CD14-positive monocyte (primary cell): ENCODE measurements around the gene MYH7B. TPM values are rescaled to one million over a fixed set of nuclear protein-coding genes. Genes with fewer than 3 reads are reported as not detected.

Source experiments
- DNase-seq, 3 donors: peaks; one replicate each; pipeline ENCODE4 v3.0.0-alpha.2; 2011 to 2022
- H2AFZ ChIP-seq: 2 replicates; pipeline ENCODE4 v1.6.0; 2012; ENCODE audit warnings: mild to moderate bottlenecking, low read depth, low read length, inconsistent platforms; ENCODE audit not compliant: insufficient read depth, poor library complexity, severe bottlenecking
- H3K27ac ChIP-seq, 2 donors: 1 replicate in 1 of 2; 2 replicates in 1 of 2; pipeline ENCODE4 v1.5.1; 2012 to 2013; ENCODE audit warnings: low read length in 2 of 2, control low read depth in 1 of 2, inconsistent platforms in 1 of 2, low read depth in 1 of 2, mild to moderate bottlenecking in 1 of 2
- H3K27me3 ChIP-seq, 2 donors: one replicate each; pipeline versions ENCODE4 v1.6.0 to v1.6.1; 2011 to 2013; ENCODE audit warnings: low read length in 2 of 2; ENCODE audit not compliant: control insufficient read depth in 2 of 2, insufficient read depth in 2 of 2
- H3K36me3 ChIP-seq, 2 donors: replicated peaks in 1 of 2; 1 replicate in 1 of 2; 2 replicates in 1 of 2; pipeline versions ENCODE4 v1.5.1 to v1.6.1; 2012 to 2013; ENCODE audit warnings: low read length in 2 of 2, control low read depth in 1 of 2, inconsistent platforms in 1 of 2, mild to moderate bottlenecking in 1 of 2; ENCODE audit not compliant: insufficient read depth in 2 of 2, control insufficient read depth in 1 of 2
- H3K4me1 ChIP-seq, 2 donors: 1 replicate in 1 of 2; 2 replicates in 1 of 2; pipeline versions ENCODE4 v1.5.1 to v1.6.1; 2012 to 2013; ENCODE audit warnings: low read length in 2 of 2, control low read depth in 1 of 2, inconsistent platforms in 1 of 2, mild to moderate bottlenecking in 1 of 2, moderate library complexity in 1 of 2; ENCODE audit not compliant: insufficient read depth in 2 of 2, control insufficient read depth in 1 of 2
- H3K4me2 ChIP-seq: replicated peaks from 2 replicates; pipeline ENCODE3; 2012; ENCODE audit warnings: low read length, moderate library complexity, mild to moderate bottlenecking; ENCODE audit not compliant: poor library complexity, severe bottlenecking; ENCODE audit errors: extremely low read depth
- H3K4me3 ChIP-seq, 3 experiments: fragments of 200-600 bp in 1 of 3; sonication (generic) in 1 of 3; replicated peaks in 1 of 3; 1 replicate in 2 of 3; 2 replicates in 1 of 3; pipeline ENCODE4 v1.5.1; 2011 to 2013; ENCODE audit warnings: low read length in 3 of 3, mild to moderate bottlenecking in 3 of 3, control low read depth in 2 of 3, low read depth in 2 of 3, inconsistent platforms in 1 of 3, moderate library complexity in 1 of 3
- H3K79me2 ChIP-seq: 2 replicates; pipeline ENCODE4 v1.6.0; 2012; ENCODE audit warnings: mild to moderate bottlenecking, control low read depth, inconsistent platforms, low read length, moderate library complexity; ENCODE audit not compliant: insufficient read depth
- H3K9ac ChIP-seq: 2 replicates; pipeline ENCODE4 v1.6.0; 2017; ENCODE audit warnings: low read length, mild to moderate bottlenecking; ENCODE audit not compliant: insufficient read depth, poor library complexity, severe bottlenecking
- H3K9me3 ChIP-seq, 2 donors: replicated peaks in 1 of 2; 1 replicate in 1 of 2; 2 replicates in 1 of 2; pipeline versions ENCODE4 v1.5.1 to v1.6.1; 2012 to 2013; ENCODE audit warnings: low read length in 2 of 2, control low read depth in 1 of 2; ENCODE audit not compliant: control insufficient read depth in 1 of 2, insufficient read depth in 1 of 2
- H4K20me1 ChIP-seq: 2 replicates; pipeline ENCODE4 v1.6.0; 2012; ENCODE audit warnings: mild to moderate bottlenecking, low read length, control low read depth, moderate library complexity; ENCODE audit not compliant: insufficient read depth
- H3K27ac Mint-ChIP-seq, 7 donors: one replicate each; pipeline ENCODE4 v1.8.0; 2020; ENCODE audit warnings: mild to moderate bottlenecking in 7 of 7, mixed read lengths in 7 of 7, moderate library complexity in 6 of 7, inconsistent platforms in 2 of 7
- H3K27me3 Mint-ChIP-seq, 3 donors: one replicate each; pipeline ENCODE4 v1.8.0; 2021 to 2022; ENCODE audit warnings: low read depth in 3 of 3, mild to moderate bottlenecking in 3 of 3, mixed read lengths in 3 of 3, moderate library complexity in 3 of 3, inconsistent platforms in 1 of 3
- H3K36me3 Mint-ChIP-seq, 2 donors: one replicate each; pipeline ENCODE4 v1.8.0; 2020; ENCODE audit warnings: mixed read lengths in 2 of 2, inconsistent platforms in 1 of 2, mild to moderate bottlenecking in 1 of 2
- H3K4me1 Mint-ChIP-seq: one replicate; pipeline ENCODE4 v1.8.0; 2020; ENCODE audit warnings: mild to moderate bottlenecking, mixed read lengths
- H3K4me3 Mint-ChIP-seq, 2 donors: one replicate each; pipeline ENCODE4 v1.8.0; 2020; ENCODE audit warnings: mild to moderate bottlenecking in 2 of 2, mixed read lengths in 2 of 2, moderate library complexity in 1 of 2
- H3K9me3 Mint-ChIP-seq, 7 donors: one replicate each; pipeline ENCODE4 v1.8.0; 2020 to 2022; ENCODE audit warnings: mixed read lengths in 7 of 7, mild to moderate bottlenecking in 6 of 7, moderate library complexity in 6 of 7, inconsistent platforms in 2 of 7
- whole genome bisulfite sequencing: methylation state at CpG from one replicate; pipeline ENCODE4 v1.1.5; 2013; ENCODE audit warnings: missing lambda C conversion rate; ENCODE audit not compliant: insufficient coverage; 5-methylcytosine and 5-hydroxymethylcytosine counted together
- intact Hi-C, 2 donors: fragments of 100-400 bp; cut with micrococcal nuclease; formaldehyde crosslinking; loops; one replicate each; pipeline versions ENCODE4 v1.15.0 to v1.15.1; 2023
- polyA minus RNA-seq: library from RNA; depleted of rRNA, polyadenylated mRNA; stranded (reverse); fragments of >200 nt; gene quantifications from 2 replicates; pipeline ENCODE4 v1.2.3, GENCODE V29; 2012
- polyA plus RNA-seq, 3 donors: library from polyadenylated mRNA; depleted of rRNA in 1 of 3; unstranded in 2 of 3; stranded (reverse) in 1 of 3; fragments of 300-500 nt in 2 of 3; fragments of >200 nt in 1 of 3; fragmentation: Illumina TruSeq in 2 of 3; gene quantifications; 1 replicate in 2 of 3; 2 replicates in 1 of 3; pipeline ENCODE4 v1.2.3, GENCODE V29; 2012 to 2021
- total RNA-seq, 12 experiments: library from RNA in 1 of 12; stranded (reverse) in 1 of 12; fragments of 120-200 nt in 1 of 12; gene quantifications; one replicate each; pipeline ENCODE4 v1.2.4 and lab custom pipeline; 2013 to 2026; ENCODE audit warnings: mixed read lengths in 6 of 12, inconsistent platforms in 1 of 12
- TF ChIP-seq, protein P1 (sequence below): fragments of 200-600 bp; IDR thresholded peaks from one replicate; pipeline ENCODE4 v1.8.0; 2022; ENCODE audit warnings: antibody characterized with exemption, mild to moderate bottlenecking

The MYH7B gene
- 0.33 TPM for total RNA-seq (2013)
- polyA plus RNA-seq (under 1 TPM in 1 of 3 donors, not detected in 2; 0.75 TPM), polyA minus RNA-seq (0.48 TPM in 1 of 2 replicates, not detected in the other), total RNA-seq (lab: John Stamatoyannopoulos, UW) (0.06 to 2.0 (median 0.46) reads per million in 11 experiments)

GRCh38 chr20:34955231-34956040, at the start of gene MYH7B, which contains the start of gene GSS:
MYH7B (plus strand) TSS chr20:34955868; CDS start chr20:34978006, 22,138 bp downstream.
GSS (minus strand) TSS chr20:34955806; CDS start chr20:34951852, 3,954 bp downstream.
- H3K4me3 Mint-ChIP-seq, result peak within 1 kb of the TSS; percentile 97 to 99
- DNase-seq, result peak; percentile 95 to 96 (median 95)
- H3K4me2 ChIP-seq, result peak within 1 kb of the TSS; percentile 84
- H3K79me2 ChIP-seq, result peaks cover 5% of the 10 kb centered on the region
- peak within 1 kb of the TSS; percentile 96 to 99 (median 97) for H3K27ac Mint-ChIP-seq
- H3K9ac ChIP-seq, result peak within 1 kb of the TSS; percentile 82
- TF ChIP-seq, protein P1, sequence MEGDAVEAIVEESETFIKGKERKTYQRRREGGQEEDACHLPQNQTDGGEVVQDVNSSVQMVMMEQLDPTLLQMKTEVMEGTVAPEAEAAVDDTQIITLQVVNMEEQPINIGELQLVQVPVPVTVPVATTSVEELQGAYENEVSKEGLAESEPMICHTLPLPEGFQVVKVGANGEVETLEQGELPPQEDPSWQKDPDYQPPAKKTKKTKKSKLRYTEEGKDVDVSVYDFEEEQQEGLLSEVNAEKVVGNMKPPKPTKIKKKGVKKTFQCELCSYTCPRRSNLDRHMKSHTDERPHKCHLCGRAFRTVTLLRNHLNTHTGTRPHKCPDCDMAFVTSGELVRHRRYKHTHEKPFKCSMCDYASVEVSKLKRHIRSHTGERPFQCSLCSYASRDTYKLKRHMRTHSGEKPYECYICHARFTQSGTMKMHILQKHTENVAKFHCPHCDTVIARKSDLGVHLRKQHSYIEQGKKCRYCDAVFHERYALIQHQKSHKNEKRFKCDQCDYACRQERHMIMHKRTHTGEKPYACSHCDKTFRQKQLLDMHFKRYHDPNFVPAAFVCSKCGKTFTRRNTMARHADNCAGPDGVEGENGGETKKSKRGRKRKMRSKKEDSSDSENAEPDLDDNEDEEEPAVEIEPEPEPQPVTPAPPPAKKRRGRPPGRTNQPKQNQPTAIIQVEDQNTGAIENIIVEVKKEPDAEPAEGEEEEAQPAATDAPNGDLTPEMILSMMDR, result no peak
- H3K9me3 ChIP-seq, result no peaks in the 10 kb centered on the region
- peaks cover 16% of the 10 kb centered on the region for H3K4me1 Mint-ChIP-seq
- H2AFZ ChIP-seq, result peak within 1 kb of the TSS; percentile 85
- peaks cover 0 to 3% of the 10 kb centered on the region in 2 donors for H3K36me3 Mint-ChIP-seq
- H3K27me3 ChIP-seq, result no peaks in the 10 kb centered on the region
- peaks cover 13 to 14% of the 10 kb centered on the region in 2 donors for H3K4me1 ChIP-seq
- peak within 1 kb of the TSS; percentile 69 to 89 (median 84) for H3K4me3 ChIP-seq
- under 1% methylated on average over 59 of the region's 62 CpGs for WGBS
- H3K9me3 Mint-ChIP-seq, result peaks cover 0 to 3% (median 0%) of the 10 kb centered on the region in 7 donors
- H3K27ac ChIP-seq, result peak within 1 kb of the TSS; percentile 88 to 91
- H3K27me3 Mint-ChIP-seq, result peaks cover 0 to 3% (median 0%) of the 10 kb centered on the region in 3 donors
- peaks cover 0 to 11% of the 10 kb centered on the region in 2 donors for H3K36me3 ChIP-seq
- no peaks in the 10 kb centered on the region for H4K20me1 ChIP-seq
- intact Hi-C loops, result loop anchor here in 1 of 2 donors (1.0 to 10.0 kb wide), 4 partner anchors 63 to 139 kb away; partner anchors contain the start of genes NCOA6 and TRPC4AP
